Fibroblast of lung (primary cell): ENCODE measurements around the gene AKR7A3. TPM values are rescaled to one million over a fixed set of nuclear protein-coding genes. Genes with fewer than 3 reads are reported as not detected.
"Not testable (repeated sequence)": the region's sequence is repeated elsewhere in the genome, so short reads cannot be mapped to it uniquely, and the experiment has no call there.

Source experiments
- DNase-seq, 2 donors: peaks; one replicate each; pipeline versions ENCODE4 v3.0.0 to v3.0.0-alpha.2; 2010; ENCODE audit warnings: low read depth in 2 of 2
- H2AFZ ChIP-seq: 2 replicates; pipeline ENCODE4 v1.5.1; 2012; ENCODE audit warnings: low read length, control low read depth, inconsistent platforms
- H3K27ac ChIP-seq: 2 replicates; pipeline ENCODE4 v1.5.1; 2011; ENCODE audit warnings: low read length, control low read depth; ENCODE audit not compliant: insufficient read depth
- H3K27me3 ChIP-seq: 2 replicates; pipeline ENCODE4 v1.5.1; 2011; ENCODE audit warnings: mild to moderate bottlenecking, low read length; ENCODE audit not compliant: control insufficient read depth, insufficient read depth
- H3K36me3 ChIP-seq: 2 replicates; pipeline ENCODE4 v1.5.1; 2011; ENCODE audit warnings: low read length; ENCODE audit not compliant: control insufficient read depth, insufficient read depth
- H3K4me1 ChIP-seq: 2 replicates; pipeline ENCODE4 v1.5.1; 2011; ENCODE audit warnings: low read length; ENCODE audit not compliant: control insufficient read depth, insufficient read depth; ENCODE audit errors: extremely low read depth
- H3K4me2 ChIP-seq: 2 replicates; pipeline ENCODE4 v1.5.1; 2011; ENCODE audit warnings: low read length, control low read depth; ENCODE audit not compliant: insufficient read depth; ENCODE audit errors: extremely low read depth
- H3K4me3 ChIP-seq, 4 experiments: fragments of 200-600 bp in 1 of 4; sonication (generic) in 1 of 4; replicated peaks in 1 of 4; 2 replicates each; pipeline ENCODE4 v1.5.1; 2011 to 2016; ENCODE audit warnings: low read length in 4 of 4, low read depth in 3 of 4, mild to moderate bottlenecking in 3 of 4, control low read depth in 2 of 4, inconsistent platforms in 1 of 4, mixed read lengths in 1 of 4; ENCODE audit not compliant: insufficient read depth in 1 of 4; ENCODE audit errors: control extremely low read depth in 1 of 4
- H3K79me2 ChIP-seq: 2 replicates; pipeline ENCODE4 v1.5.1; 2012; ENCODE audit warnings: mild to moderate bottlenecking, low read length, inconsistent platforms; ENCODE audit not compliant: control insufficient read depth, insufficient read depth
- H3K9ac ChIP-seq: 2 replicates; pipeline ENCODE4 v1.5.1; 2011; ENCODE audit warnings: mild to moderate bottlenecking, low read length, control low read depth; ENCODE audit not compliant: insufficient read depth
- H3K9me3 ChIP-seq: 2 replicates; pipeline ENCODE4 v1.5.1; 2012; ENCODE audit warnings: low read depth, low read length; ENCODE audit not compliant: control insufficient read depth, insufficient read depth
- H4K20me1 ChIP-seq: 2 replicates; pipeline ENCODE4 v1.5.1; 2011; ENCODE audit warnings: low read length; ENCODE audit not compliant: control insufficient read depth, insufficient read depth; ENCODE audit errors: extremely low read depth
- EZH2 ChIP-seq: IDR thresholded peaks from 2 replicates; pipeline ENCODE4 v1.5.1; 2012; ENCODE audit warnings: low read length, control low read depth, mild to moderate bottlenecking; ENCODE audit errors: missing control alignments
- polyA plus RNA-seq, 2 donors: library from polyadenylated mRNA; depleted of rRNA in 1 of 2; stranded (reverse) in 1 of 2; unstranded in 1 of 2; fragments of >200 nt; gene quantifications; 2 replicates each; pipeline ENCODE4 v1.2.1, GENCODE V29; 2011 to 2012; ENCODE audit warnings: missing spikeins in 1 of 2
- total RNA-seq: library from RNA; depleted of rRNA; stranded (reverse); fragments of >200 nt; gene quantifications from 2 replicates; pipeline ENCODE4 v1.2.1, GENCODE V29; 2014
- TF ChIP-seq, protein P1 (sequence below), 2 donors: IDR thresholded peaks in 1 of 2; conservative IDR thresholded peaks in 1 of 2; 1 replicate in 1 of 2; 2 replicates in 1 of 2; pipeline ENCODE4 v1.5.1; 2011 to 2012; ENCODE audit warnings: low read length in 2 of 2, control low read depth in 1 of 2, inconsistent platforms in 1 of 2, low read depth in 1 of 2, mild to moderate bottlenecking in 1 of 2

Gene AKR7A3
- total and polyA plus RNA-seq, 2 donors (not counting 1 experiment from before 2014, with no cell fraction given) = 0.12 to 0.33 TPM

DNA sequence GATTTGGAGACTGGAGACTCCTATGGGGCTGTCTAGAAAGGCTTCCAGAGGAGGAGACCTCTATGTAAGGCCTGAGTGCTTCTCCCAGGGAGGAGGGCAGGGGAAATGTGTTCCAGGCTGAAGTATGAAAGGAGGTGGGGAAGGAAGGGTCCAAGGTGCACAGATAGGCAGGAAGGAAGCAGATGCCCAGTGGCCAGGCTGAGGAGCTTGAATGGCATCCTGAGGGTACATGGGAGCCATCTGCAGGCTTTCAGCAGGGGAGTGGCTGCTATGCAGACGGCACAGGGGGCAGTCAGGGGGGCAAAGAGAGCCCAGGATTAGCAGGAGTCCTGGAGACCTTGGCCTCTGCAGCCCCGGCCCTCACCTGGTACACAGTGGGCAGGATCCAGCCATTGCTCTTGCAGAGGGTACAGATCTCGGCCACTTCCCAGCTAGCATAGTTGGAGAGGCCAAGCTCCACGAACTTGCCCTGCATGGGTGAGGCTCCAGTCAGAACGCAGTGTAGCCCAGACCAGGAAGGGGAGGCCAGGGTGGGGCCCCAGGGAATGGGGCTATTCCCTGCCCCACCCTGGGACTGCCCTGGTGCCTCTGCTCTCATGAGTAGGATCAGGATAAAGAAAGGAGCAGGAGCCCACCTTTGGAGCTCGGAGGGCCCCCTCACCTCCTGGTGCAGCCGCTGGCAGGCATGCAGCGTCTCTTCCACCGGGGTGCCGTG, 19.4 kb upstream of the AKR7A3 start:
- no peak overlapping the region for H2AFZ ChIP-seq
- H3K4me3 ChIP-seq = no peak overlapping the region
- no peak overlapping the region for H3K27ac ChIP-seq
- no peak overlapping the region for H3K9ac ChIP-seq
- H3K4me1 ChIP-seq = peaks cover 15% of the 10 kb centered on the region
- TF ChIP-seq, protein P1, sequence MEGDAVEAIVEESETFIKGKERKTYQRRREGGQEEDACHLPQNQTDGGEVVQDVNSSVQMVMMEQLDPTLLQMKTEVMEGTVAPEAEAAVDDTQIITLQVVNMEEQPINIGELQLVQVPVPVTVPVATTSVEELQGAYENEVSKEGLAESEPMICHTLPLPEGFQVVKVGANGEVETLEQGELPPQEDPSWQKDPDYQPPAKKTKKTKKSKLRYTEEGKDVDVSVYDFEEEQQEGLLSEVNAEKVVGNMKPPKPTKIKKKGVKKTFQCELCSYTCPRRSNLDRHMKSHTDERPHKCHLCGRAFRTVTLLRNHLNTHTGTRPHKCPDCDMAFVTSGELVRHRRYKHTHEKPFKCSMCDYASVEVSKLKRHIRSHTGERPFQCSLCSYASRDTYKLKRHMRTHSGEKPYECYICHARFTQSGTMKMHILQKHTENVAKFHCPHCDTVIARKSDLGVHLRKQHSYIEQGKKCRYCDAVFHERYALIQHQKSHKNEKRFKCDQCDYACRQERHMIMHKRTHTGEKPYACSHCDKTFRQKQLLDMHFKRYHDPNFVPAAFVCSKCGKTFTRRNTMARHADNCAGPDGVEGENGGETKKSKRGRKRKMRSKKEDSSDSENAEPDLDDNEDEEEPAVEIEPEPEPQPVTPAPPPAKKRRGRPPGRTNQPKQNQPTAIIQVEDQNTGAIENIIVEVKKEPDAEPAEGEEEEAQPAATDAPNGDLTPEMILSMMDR (conservative IDR thresholded peaks at IDR 0.05 in 1 of 2, IDR thresholded peaks at IDR 0.05 in 1 of 2; ENCODE audit: low read depth in 1 of 2, low read length in 2 of 2) = no peak
- TF ChIP-seq EZH2 = no peak
- DNase-seq = no peak
- no peaks in the 10 kb centered on the region for H3K9me3 ChIP-seq
- no peaks in the 10 kb centered on the region for H3K27me3 ChIP-seq
- peaks cover 23% of the 10 kb centered on the region for H3K79me2 ChIP-seq
- peaks cover 9% of the 10 kb centered on the region for H3K36me3 ChIP-seq
- no peaks in the 10 kb centered on the region for H4K20me1 ChIP-seq
- no peak overlapping the region for H3K4me2 ChIP-seq

DNA sequence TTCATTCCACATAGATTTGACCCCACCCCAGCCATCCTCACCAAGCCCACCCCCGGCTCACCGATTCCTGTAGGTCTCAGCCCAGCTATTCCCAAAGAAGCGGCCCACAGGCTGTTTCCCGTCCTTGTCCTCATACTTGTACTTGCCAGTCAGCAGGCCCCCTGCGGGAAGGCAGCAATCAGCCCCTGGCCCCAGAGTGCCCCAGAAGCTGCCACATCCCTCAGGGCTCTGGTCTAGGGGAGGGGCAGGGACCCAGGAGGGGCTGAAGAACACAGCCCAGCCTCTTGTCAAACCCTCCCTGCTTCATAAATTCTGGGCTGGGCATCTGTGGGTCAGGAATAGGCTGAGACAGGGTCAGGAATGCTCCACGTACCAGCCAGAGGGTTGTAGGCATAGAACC, 18.4 kb upstream of the AKR7A3 start:
- Histone ChIP-seq H3K9me3 (no peaks in the 10 kb centered on the region), H3K79me2 (peaks cover 19% of the 10 kb centered on the region), H3K27me3 (no peaks in the 10 kb centered on the region), H3K9ac (no peak overlapping the region), H3K27ac (no peak overlapping the region), H3K36me3 (peaks cover 11% of the 10 kb centered on the region), H2AFZ (no peak overlapping the region), H3K4me1 (peaks cover 10% of the 10 kb centered on the region), H4K20me1 (no peaks in the 10 kb centered on the region), H3K4me2 (no peak overlapping the region), H3K4me3 (no peak overlapping the region)
- TF ChIP-seq, protein P1 (conservative IDR thresholded peaks at IDR 0.05 in 1 of 2, IDR thresholded peaks at IDR 0.05 in 1 of 2; ENCODE audit: low read depth in 1 of 2, low read length in 2 of 2) = no peak
- TF ChIP-seq EZH2 = no peak
- no peak for DNase-seq

GRCh38 chr1:19305880-19306279, 17.3 kb upstream of the AKR7A3 start:
- peaks cover 8% of the 10 kb centered on the region for H3K4me1 ChIP-seq
- peaks cover 11% of the 10 kb centered on the region for H3K79me2 ChIP-seq
- H3K4me3 ChIP-seq = no peak overlapping the region
- no peak overlapping the region for H3K27ac ChIP-seq
- no peaks in the 10 kb centered on the region for H4K20me1 ChIP-seq
- no peak overlapping the region for H3K9ac ChIP-seq
- no peaks in the 10 kb centered on the region for H3K27me3 ChIP-seq
- peaks cover 11% of the 10 kb centered on the region for H3K36me3 ChIP-seq
- H3K9me3 ChIP-seq = no peaks in the 10 kb centered on the region
- H3K4me2 ChIP-seq = no peak overlapping the region
- no peak overlapping the region for H2AFZ ChIP-seq
- TF ChIP-seq, protein P1 (conservative IDR thresholded peaks at IDR 0.05 in 1 of 2, IDR thresholded peaks at IDR 0.05 in 1 of 2; ENCODE audit: low read depth in 1 of 2, low read length in 2 of 2) = no peak
- TF ChIP-seq EZH2 = no peak
- no peak for DNase-seq

GRCh38 chr1:19304081-19304480, 15.5 kb upstream of the AKR7A3 start:
- not testable (repeated sequence) for H3K9ac ChIP-seq, H2AFZ ChIP-seq, DNase-seq, H3K79me2 ChIP-seq, H3K27ac ChIP-seq, H3K27me3 ChIP-seq, H3K4me2 ChIP-seq, H3K9me3 ChIP-seq, H3K4me1 ChIP-seq, H3K4me3 ChIP-seq, H4K20me1 ChIP-seq
- peaks cover 11% of the 10 kb centered on the region for H3K36me3 ChIP-seq
